Measurements from ENCODE around the gene BRSK2.

Gene BRSK2

DNA sequence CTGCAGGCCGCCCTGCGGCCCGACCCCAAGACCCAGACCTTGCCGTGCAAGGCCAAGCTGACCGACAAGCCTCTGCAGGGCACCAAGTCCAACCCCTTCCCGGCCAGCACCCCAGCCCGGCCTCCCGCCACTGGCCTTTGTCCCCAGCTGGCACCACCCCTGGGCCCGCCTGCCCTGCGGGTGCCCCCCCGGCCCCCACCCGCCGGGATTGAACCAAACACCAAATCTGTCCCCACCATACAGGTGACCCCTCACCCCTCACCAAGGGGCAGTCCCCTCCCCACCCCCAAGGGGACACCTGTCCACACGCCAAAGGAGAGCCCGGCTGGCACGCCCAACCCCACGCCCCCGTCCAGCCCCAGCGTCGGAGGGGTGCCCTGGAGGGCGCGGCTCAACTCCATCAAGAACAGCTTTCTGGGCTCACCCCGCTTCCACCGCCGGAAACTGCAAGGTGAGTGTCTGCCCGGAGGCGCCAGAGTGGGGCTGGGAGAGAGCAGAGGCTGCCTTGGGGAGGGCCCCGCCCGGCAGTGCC is 60.7 kb downstream of the BRSK2 start:
- ATAC-seq (peak; percentile 21), DNase-seq (no peak)
- Mint-ChIP-seq H3K27ac (no peak overlapping the region), H3K4me3 (no peak overlapping the region), H3K27me3 (peaks cover 7% of the 10 kb centered on the region), H3K9me3 (no peaks in the 10 kb centered on the region), H3K4me1 (peaks cover 6% of the 10 kb centered on the region)

DNA sequence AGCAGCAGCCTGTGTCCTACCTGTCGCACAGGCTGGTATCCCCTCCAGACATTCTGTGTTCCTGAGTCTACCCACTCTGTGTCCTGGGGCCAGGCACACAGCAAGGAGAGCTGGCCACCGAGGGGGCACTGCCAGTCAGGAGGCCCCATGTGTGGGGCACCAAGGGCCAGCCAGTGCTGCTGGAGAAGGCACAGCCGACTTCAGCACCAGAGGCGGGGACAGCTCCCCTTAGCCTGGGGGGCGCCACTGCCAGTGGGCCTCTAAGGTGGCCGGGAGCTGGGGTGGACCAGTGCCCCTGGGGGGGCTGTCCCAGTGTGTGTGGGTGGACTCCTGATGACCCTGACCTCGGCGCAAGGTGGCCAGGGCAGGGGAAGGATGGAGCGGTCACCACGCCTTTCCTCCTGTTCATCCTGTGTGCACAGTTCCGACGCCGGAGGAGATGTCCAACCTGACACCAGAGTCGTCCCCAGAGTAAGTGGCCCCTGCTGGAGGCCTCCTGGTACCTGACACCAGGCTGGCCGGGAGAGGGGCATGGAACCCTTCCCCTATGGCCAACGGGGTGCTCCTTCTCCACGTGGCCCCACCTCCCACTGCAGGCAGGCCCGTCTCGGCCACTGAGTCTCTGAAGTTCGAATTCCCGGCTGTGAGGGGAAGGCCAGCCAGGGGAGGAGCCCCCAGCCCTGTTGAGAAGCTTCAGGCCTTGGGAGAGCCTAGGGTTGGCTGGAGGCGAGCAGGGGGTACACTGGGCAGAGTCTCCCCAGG is 61.4 kb downstream of the BRSK2 start:
- no peaks in the 10 kb centered on the region for H3K9me3 Mint-ChIP-seq
- H3K4me1 Mint-ChIP-seq = peaks cover 12% of the 10 kb centered on the region
- no peak for ATAC-seq
- DNase-seq = no peak
- H3K27ac Mint-ChIP-seq = no peak overlapping the region
- no peak overlapping the region for H3K4me3 Mint-ChIP-seq
- H3K27me3 Mint-ChIP-seq = peaks cover 7% of the 10 kb centered on the region

DNA sequence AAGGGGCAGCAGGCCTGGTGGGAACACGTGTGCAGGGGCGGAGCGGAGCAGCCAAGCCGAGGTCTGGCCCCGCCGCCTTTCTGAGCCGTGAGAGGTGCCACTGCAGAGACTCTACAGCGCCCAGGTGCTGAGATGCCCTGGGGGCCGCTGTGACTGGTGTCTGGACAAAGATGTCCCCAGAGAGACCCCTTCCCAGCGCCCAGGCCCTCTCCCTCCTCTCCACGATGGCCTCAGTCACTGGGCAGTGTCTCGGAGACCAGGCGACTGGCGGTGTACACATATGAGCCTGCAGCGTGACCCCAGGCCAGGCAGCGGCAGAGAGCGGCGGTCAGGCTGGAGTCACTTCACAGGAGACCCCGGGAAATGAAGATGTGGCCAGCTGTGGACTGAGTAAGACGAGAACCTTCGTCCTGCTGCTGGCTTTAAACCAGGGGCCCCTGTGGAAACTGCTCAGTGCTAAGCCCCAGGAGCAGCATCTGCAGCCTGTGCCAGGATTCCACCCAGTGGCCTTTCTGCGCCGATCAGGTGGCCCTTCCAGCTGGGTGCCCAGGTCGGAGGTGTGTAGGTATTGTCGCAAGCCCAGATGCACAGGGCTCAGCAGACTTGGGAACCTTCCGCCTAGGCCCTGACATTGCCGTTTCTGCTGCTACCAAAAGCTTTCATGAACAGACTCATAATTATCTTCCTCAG is 62.2 kb downstream of the BRSK2 start:
- peaks cover 12% of the 10 kb centered on the region for H3K4me1 Mint-ChIP-seq
- no peak overlapping the region for H3K27ac Mint-ChIP-seq
- peaks cover 7% of the 10 kb centered on the region for H3K27me3 Mint-ChIP-seq

GRCh38 chr11:1452744-1453143 is 63.0 kb downstream of the BRSK2 start:
- H3K27ac Mint-ChIP-seq = no peak overlapping the region
- DNase-seq (no peak), ATAC-seq (no peak)
- H3K4me3 Mint-ChIP-seq = no peak overlapping the region
- peaks cover 12% of the 10 kb centered on the region for H3K4me1 Mint-ChIP-seq
- no peaks in the 10 kb centered on the region for H3K9me3 Mint-ChIP-seq
- peaks cover 7% of the 10 kb centered on the region for H3K27me3 Mint-ChIP-seq

More for the DNA sequence above, 62.2 kb downstream of the BRSK2 start:
- ATAC-seq (no peak), DNase-seq (no peak)
- Mint-ChIP-seq H3K4me3 (no peak overlapping the region), H3K9me3 (no peaks in the 10 kb centered on the region)

- Mint-ChIP-seq H3K27me3 (peaks cover 7% of the 10 kb centered on the region), H3K9me3 (no peaks in the 10 kb centered on the region), H3K4me3 (no peak overlapping the region), H3K27ac (no peak overlapping the region), H3K4me1 (peaks cover 12% of the 10 kb centered on the region)
- DNase-seq = peak in 1 of 2 donors; percentile 55
- ATAC-seq = no peak
Observed at GRCh38 chr11:1453611-1454034, 63.9 kb downstream of the BRSK2 start.

- Mint-ChIP-seq H3K4me1 (peaks cover 12% of the 10 kb centered on the region), H3K27ac (no peak overlapping the region), H3K9me3 (no peaks in the 10 kb centered on the region), H3K4me3 (no peak overlapping the region), H3K27me3 (peaks cover 7% of the 10 kb centered on the region)
- DNase-seq (no peak), ATAC-seq (no peak)
Observed at GRCh38 chr11:1454576-1454975, 64.8 kb downstream of the BRSK2 start.

DNA sequence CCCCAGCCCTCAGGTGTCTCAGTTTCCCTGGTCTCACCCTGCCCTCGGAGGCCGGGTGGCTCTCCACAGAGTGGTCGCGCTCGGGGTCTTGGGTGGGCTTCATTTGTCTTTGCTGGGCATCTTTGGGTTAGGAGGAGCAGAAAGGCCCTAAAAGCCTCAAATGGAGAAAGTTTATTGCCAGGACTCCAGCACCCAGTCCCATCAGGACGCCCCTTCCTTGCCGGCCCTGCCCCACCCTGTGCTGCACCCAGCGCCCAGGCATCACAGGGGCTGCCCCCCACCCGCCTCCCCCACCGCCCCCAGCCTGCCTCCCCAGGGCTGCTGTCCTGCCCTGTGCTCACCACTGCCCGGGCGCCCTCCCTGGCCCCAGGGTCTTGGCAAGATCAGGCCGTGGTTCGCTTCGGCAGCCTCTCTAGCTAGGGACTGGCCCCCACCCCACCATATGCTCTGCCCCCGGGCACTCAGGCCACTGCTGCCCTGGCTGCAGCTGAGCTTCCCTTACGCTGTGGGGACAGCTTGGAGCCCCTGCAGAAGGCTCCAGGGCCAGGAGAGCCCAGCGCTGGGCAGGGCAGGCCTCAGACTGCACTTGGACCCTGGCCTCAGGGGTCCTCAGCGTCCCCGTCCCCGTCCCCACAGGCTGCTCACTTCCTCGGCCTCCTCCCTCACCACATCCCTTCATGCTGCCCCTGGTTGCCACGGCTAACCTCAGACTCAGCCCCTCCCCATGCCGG is 65.5 kb downstream of the BRSK2 start:
- no peak overlapping the region for H3K27ac Mint-ChIP-seq
- DNase-seq (no peak), ATAC-seq (no peak)
- peaks cover 7% of the 10 kb centered on the region for H3K27me3 Mint-ChIP-seq
- peaks cover 12% of the 10 kb centered on the region for H3K4me1 Mint-ChIP-seq
- H3K4me3 Mint-ChIP-seq = no peak overlapping the region
- H3K9me3 Mint-ChIP-seq = no peaks in the 10 kb centered on the region

GRCh38 chr11:1455763-1456060 is 66.0 kb downstream of the BRSK2 start:
- H3K27me3 Mint-ChIP-seq = peaks cover 7% of the 10 kb centered on the region
- no peaks in the 10 kb centered on the region for H3K9me3 Mint-ChIP-seq
- H3K27ac Mint-ChIP-seq = no peak overlapping the region
- DNase-seq = no peak
- H3K4me1 Mint-ChIP-seq = peaks cover 12% of the 10 kb centered on the region
- no peak overlapping the region for H3K4me3 Mint-ChIP-seq
- ATAC-seq = no peak

- Mint-ChIP-seq H3K27ac (peak overlapping the region in 1 of 2 donors; percentile 15), H3K27me3 (peaks cover 7% of the 10 kb centered on the region), H3K4me1 (peaks cover 12% of the 10 kb centered on the region), H3K9me3 (no peaks in the 10 kb centered on the region), H3K4me3 (no peak overlapping the region)
- DNase-seq = no peak
- no peak for ATAC-seq
Observed at GRCh38 chr11:1456176-1456575, 66.4 kb downstream of the BRSK2 start.

GRCh38 chr11:1456596-1457325 is 67.0 kb downstream of the BRSK2 start:
- ATAC-seq = peak; percentile 11
- Mint-ChIP-seq H3K4me3 (no peak overlapping the region), H3K27ac (no peak overlapping the region), H3K27me3 (peaks cover 7% of the 10 kb centered on the region), H3K4me1 (peaks cover 12% of the 10 kb centered on the region), H3K9me3 (no peaks in the 10 kb centered on the region)
- DNase-seq = no peak

DNA sequence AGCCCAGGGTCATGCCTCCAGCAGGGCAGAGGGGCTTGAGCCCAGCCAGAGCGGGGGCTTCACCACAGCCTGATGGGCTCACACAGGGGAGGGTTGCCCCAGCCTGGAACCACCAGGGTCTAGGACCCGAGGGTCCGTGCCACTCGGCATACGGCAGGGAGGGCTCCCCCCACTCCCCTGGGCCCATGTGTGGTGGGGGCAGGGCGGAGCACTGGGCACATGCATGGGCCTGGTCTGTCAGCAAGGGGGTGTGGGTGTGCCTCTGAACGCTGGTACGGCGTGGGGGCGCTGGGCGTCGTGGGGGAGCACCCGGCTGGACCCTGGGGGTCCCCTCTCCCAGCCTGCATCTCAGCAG is 67.6 kb downstream of the BRSK2 start:
- Mint-ChIP-seq H3K27me3 (peaks cover 7% of the 10 kb centered on the region), H3K4me1 (peaks cover 12% of the 10 kb centered on the region), H3K9me3 (no peaks in the 10 kb centered on the region), H3K27ac (no peak overlapping the region), H3K4me3 (no peak overlapping the region)
- ATAC-seq = peak; percentile 8
- DNase-seq = no peak

DNA sequence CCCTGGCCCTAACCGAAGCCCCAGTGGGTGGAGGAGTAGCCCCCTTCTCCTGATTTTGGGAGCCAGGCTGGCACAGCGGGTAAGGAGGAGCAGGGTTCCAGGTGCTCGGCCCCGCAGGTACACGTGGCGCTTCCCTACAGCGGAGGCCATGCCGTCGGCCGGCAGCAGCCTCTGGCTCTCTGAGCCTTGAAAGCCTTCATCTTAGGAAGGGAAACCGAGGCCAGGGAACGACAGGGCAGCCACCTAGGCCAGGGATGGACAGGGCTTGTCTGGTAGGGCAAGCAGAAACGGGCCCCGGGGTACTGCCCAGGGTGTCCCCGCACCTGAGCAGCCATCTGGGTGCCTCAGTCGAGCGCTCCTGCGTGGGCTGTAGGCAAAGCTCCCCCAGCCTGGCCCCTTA is 68.1 kb downstream of the BRSK2 start:
- H3K4me3 Mint-ChIP-seq = no peak overlapping the region
- no peak overlapping the region for H3K27ac Mint-ChIP-seq
- H3K27me3 Mint-ChIP-seq = peaks cover 6% of the 10 kb centered on the region
- H3K9me3 Mint-ChIP-seq = no peaks in the 10 kb centered on the region
- ATAC-seq = no peak
- no peak for DNase-seq
- H3K4me1 Mint-ChIP-seq = peaks cover 12% of the 10 kb centered on the region

- Mint-ChIP-seq H3K4me1 (peaks cover 7% of the 10 kb centered on the region), H3K9me3 (no peaks in the 10 kb centered on the region), H3K4me3 (no peak overlapping the region), H3K27me3 (no peaks in the 10 kb centered on the region), H3K27ac (peak overlapping the region in 1 of 2 donors; percentile 89)
- DNase-seq = no peak
- ATAC-seq = no peak
Observed at GRCh38 chr11:1458340-1459218, 68.8 kb downstream of the BRSK2 start.

- no peak for ATAC-seq
- Mint-ChIP-seq H3K4me3 (no peak overlapping the region), H3K9me3 (no peaks in the 10 kb centered on the region), H3K27ac (peak overlapping the region in 1 of 2 donors; percentile 89), H3K4me1 (peaks cover 7% of the 10 kb centered on the region), H3K27me3 (no peaks in the 10 kb centered on the region)
- no peak for DNase-seq
Observed at GRCh38 chr11:1459219-1459575, 69.5 kb downstream of the BRSK2 start.

Data from stimulated activated naive CD8-positive, alpha-beta T cell treated with anti-CD3 and anti-CD28 coated beads, Interleukin-15, amount 100 ng/mL, for 72 hours (primary cell).